GM18867 (cell line): ENCODE measurements around the gene MAB21L2.

Experiments used
- ATAC-seq: cut with Tn5 transposase; IDR thresholded peaks from one replicate; pipeline ENCODE4 v1.9.1; 2021; ENCODE audit warnings: mild to moderate bottlenecking, moderate library complexity; ENCODE audit not compliant: unreplicated experiment

MAB21L2 gene

GRCh38 chr4:150574678-150575077, 7.3 kb upstream of the MAB21L2 start:
- no peak for ATAC-seq

GRCh38 chr4:150577796-150578195, 4.2 kb upstream of the MAB21L2 start:
- ATAC-seq, result no peak

- ATAC-seq, result no peak
Observed at GRCh38 chr4:150578745-150579501, 3.0 kb upstream of the MAB21L2 start.

- no peak for ATAC-seq
Observed at GRCh38 chr4:150579551-150580234, 2.3 kb upstream of the MAB21L2 start.

- ATAC-seq, result no peak
Observed at GRCh38 chr4:150580306-150580705, 1.6 kb upstream of the MAB21L2 start.

GRCh38 chr4:150581056-150581605, 820 bp upstream of the MAB21L2 start:
- ATAC-seq, result no peak

- ATAC-seq, result no peak
Observed at GRCh38 chr4:150581641-150582051, 305 bp upstream of the MAB21L2 start.

- ATAC-seq, result no peak
Observed at GRCh38 chr4:150582873-150583286, 929 bp downstream of the MAB21L2 start.

- no peak for ATAC-seq
Observed at GRCh38 chr4:150583287-150584110, 1.5 kb downstream of the MAB21L2 start.

GRCh38 chr4:150584111-150584915, 2.4 kb downstream of the MAB21L2 start:
- ATAC-seq, result no peak

- no peak for ATAC-seq
Observed at GRCh38 chr4:150585611-150586010, 3.7 kb downstream of the MAB21L2 start.

GRCh38 chr4:150586162-150586810, 4.3 kb downstream of the MAB21L2 start:
- ATAC-seq, result no peak

GRCh38 chr4:150588316-150588715, 6.4 kb downstream of the MAB21L2 start:
- ATAC-seq, result no peak

- ATAC-seq, result no peak
Observed at GRCh38 chr4:150589157-150589556, 7.2 kb downstream of the MAB21L2 start.

GRCh38 chr4:150590631-150591030, 8.7 kb downstream of the MAB21L2 start:
- ATAC-seq, result no peak

- ATAC-seq, result no peak
Observed at GRCh38 chr4:150591406-150591805, 9.5 kb downstream of the MAB21L2 start.

GRCh38 chr4:150591904-150592303, 10.0 kb downstream of the MAB21L2 start:
- no peak for ATAC-seq

GRCh38 chr4:150593996-150594395, 12.0 kb downstream of the MAB21L2 start:
- no peak for ATAC-seq

- no peak for ATAC-seq
Observed at GRCh38 chr4:150598909-150599308, 17.0 kb downstream of the MAB21L2 start.

- ATAC-seq, result no peak
Observed at GRCh38 chr4:150599547-150599946, 17.6 kb downstream of the MAB21L2 start.
